Measurements from ENCODE around the gene LRMDA. TPM values are rescaled to one million over a fixed set of nuclear protein-coding genes. Genes with fewer than 3 reads are reported as not detected.

Gene LRMDA
- total and polyA plus RNA-seq, 2 of the 13 experiments (the other 11 are each of a cell fraction or from before 2014, with no cell fraction given), result 13.4 to 22.0 TPM

DNA sequence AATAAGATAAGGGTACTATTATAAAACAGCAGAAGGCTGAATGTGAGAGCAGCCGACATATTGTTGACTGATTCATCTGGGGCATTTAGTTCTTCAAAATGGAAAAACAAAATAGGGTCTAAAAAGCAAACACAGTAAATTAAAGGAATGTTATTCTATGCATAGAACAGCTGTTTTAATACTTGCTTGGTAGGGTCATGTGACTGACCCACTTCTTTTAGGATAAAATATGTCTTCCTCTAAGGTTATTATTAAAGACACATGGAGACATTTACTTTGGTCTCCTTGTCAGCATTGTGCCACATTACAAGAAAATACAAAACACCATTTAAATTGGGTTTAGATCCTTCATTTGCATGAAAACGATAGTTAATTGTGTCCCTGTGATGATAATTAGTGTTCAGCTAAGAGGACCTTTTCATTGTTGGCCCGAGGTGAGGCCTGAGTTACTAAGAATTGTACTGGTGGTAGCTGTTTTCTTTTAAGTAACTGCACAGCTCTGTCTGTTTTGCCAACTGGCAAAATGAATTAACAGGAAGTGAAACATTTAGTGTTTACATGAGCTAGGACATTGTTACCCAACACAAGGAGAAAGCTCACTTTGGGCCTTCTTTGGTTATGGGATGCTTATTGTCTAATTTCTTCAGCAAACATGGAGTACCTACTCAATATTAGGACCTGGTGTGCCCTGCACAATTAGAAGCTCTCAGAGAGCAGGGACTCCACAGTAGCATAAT, 764.4 kb downstream of the LRMDA start (continued):
- TF ChIP-seq THYN1 (CRISPR knock-in tag; IDR thresholded peaks at IDR 0.05; ENCODE audit: borderline replicate concordance, low read depth), result no peak

DNA sequence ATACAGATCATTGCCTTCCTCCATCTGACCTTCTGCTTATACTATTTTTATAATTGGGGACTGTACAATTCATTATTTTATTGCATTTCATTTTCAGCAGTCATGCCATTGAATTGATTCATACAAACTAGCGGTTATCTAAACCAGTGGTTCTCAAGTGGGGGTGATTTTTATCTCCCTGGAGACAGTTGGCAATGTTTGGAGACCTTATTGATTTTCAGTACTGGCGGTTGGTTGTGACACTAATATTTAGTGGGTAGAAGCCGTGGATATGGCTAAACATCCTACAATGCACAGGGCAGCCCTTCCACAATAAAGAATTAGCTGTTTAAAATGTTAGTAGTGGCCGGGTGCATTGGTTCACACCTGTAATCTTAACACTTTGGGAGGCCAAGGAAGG, 765.9 kb downstream of the LRMDA start:
- FAIRE-seq (no peak), DNase-seq (ENCODE audit: low spot score) (no peak), ATAC-seq (no peak)
- Histone ChIP-seq H2AFZ (ENCODE audit: low read length) (no peak overlapping the region), H3K36me3 (replicated peaks in 1 of 2; ENCODE audit: control insufficient read depth in 1 of 2, insufficient read depth in 2 of 2, low read length in 2 of 2) (no peaks in the 10 kb centered on the region), H3K4me1 (ENCODE audit: insufficient read depth, low read length) (peaks cover 25% of the 10 kb centered on the region), H4K20me1 (ENCODE audit: insufficient read depth, low read length) (no peaks in the 10 kb centered on the region), H3K79me2 (ENCODE audit: insufficient read depth, low read length) (no peaks in the 10 kb centered on the region), H3K4me3 (replicated peaks in 1 of 3; ENCODE audit: insufficient read depth in 1 of 3, low read depth in 2 of 3, low read length in 3 of 3) (no peak overlapping the region), H3K27me3 (ENCODE audit: control insufficient read depth in 1 of 2, insufficient read depth in 2 of 2, low read length in 2 of 2) (no peaks in the 10 kb centered on the region), H3K4me2 (ENCODE audit: low read depth, low read length) (0 out of 2 replicates have a peak overlapping the region, but pooled peaks have one; percentile 64), H3K9me3 (ENCODE audit: low read length) (no peaks in the 10 kb centered on the region), H3K9ac (ENCODE audit: insufficient read depth, low read depth, low read length) (no peak overlapping the region), H3K27ac (ENCODE audit: extremely low read length, insufficient read depth, low read length) (no peak overlapping the region)
- WGBS (ENCODE audit: low lambda C conversion rate), result 95% methylated on average over 4 of the region's 4 CpGs
- TF ChIP-seq BRD4 (CRISPR knock-in tag; IDR thresholded peaks at IDR 0.05), result no peak
- TF ChIP-seq, protein P1, sequence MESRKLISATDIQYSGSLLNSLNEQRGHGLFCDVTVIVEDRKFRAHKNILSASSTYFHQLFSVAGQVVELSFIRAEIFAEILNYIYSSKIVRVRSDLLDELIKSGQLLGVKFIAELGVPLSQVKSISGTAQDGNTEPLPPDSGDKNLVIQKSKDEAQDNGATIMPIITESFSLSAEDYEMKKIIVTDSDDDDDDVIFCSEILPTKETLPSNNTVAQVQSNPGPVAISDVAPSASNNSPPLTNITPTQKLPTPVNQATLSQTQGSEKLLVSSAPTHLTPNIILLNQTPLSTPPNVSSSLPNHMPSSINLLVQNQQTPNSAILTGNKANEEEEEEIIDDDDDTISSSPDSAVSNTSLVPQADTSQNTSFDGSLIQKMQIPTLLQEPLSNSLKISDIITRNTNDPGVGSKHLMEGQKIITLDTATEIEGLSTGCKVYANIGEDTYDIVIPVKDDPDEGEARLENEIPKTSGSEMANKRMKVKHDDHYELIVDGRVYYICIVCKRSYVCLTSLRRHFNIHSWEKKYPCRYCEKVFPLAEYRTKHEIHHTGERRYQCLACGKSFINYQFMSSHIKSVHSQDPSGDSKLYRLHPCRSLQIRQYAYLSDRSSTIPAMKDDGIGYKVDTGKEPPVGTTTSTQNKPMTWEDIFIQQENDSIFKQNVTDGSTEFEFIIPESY (CRISPR knock-in tag; IDR thresholded peaks at IDR 0.05), result peak; percentile 39; the same call in 1 of the 2 replicates
- ChIA-PET CTCF (ENCODE audit: low intra/inter-chr PET ratio, low total read pairs) (no interaction called here), POLR2A (no interaction called here)
- in situ Hi-C loops (cut with HindIII; ENCODE audit: extremely low pct_ligation_motif_present, low pct_unique_long_range_greater_than_20kb), result no loop called here
- intact Hi-C loops (cut with micrococcal nuclease; ENCODE audit: unreplicated experiment), result no loop called here
- no TSS peak for BruUV-seq (replicated peaks)

Measured in HepG2 (cell line).